ENCODE results near the gene GDF3.

DNA sequence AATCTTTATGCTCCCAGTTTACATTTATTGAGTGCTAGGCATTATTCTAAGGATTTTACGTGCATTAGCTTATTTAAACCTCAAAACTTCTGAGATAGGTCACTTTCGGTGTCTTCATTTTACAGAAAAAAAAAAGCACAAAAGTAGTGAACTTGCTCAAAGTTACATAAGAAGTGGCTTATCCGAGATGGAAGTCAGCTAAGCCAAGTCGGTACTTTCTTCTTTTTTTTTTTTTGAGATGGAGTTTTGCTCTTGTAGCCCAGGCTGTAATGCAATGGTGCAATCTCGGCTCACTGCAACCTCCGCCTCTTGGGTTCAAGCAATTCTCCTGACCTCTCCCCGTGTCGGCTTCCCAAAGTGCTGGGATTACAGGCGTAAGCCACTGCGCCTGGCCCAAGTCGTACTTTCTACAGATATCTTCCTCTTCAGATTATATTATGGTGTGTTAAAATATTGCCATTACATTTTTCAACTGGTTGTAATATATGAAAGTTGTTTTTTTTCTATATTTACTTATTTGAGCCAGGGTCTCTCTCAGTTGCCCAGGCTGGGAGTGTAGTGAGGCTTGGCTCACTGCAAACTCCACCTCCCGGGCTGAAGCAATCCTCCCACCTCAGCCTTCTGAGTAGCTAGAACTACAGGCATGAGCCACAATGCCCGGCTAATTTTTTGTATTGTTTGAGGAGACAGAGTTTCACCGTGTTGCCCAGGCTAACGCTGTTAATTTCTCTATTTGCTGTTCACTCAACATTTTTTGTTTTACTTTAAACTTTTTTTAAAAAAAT lies 24.6 kb upstream of the GDF3 start:
- no peak for TF ChIP-seq BCL3 (IDR thresholded peaks at IDR 0.05)
- TF ChIP-seq, protein P1, sequence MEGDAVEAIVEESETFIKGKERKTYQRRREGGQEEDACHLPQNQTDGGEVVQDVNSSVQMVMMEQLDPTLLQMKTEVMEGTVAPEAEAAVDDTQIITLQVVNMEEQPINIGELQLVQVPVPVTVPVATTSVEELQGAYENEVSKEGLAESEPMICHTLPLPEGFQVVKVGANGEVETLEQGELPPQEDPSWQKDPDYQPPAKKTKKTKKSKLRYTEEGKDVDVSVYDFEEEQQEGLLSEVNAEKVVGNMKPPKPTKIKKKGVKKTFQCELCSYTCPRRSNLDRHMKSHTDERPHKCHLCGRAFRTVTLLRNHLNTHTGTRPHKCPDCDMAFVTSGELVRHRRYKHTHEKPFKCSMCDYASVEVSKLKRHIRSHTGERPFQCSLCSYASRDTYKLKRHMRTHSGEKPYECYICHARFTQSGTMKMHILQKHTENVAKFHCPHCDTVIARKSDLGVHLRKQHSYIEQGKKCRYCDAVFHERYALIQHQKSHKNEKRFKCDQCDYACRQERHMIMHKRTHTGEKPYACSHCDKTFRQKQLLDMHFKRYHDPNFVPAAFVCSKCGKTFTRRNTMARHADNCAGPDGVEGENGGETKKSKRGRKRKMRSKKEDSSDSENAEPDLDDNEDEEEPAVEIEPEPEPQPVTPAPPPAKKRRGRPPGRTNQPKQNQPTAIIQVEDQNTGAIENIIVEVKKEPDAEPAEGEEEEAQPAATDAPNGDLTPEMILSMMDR (IDR thresholded peaks at IDR 0.05) = no peak
